ENCODE results near the gene ERMARD. TPM values are rescaled to one million over a fixed set of nuclear protein-coding genes. Genes with fewer than 3 reads are reported as not detected.

Gene ERMARD
- total and polyA plus RNA-seq, 2 donors (not counting 1 experiment from before 2014, with no cell fraction given): 22.0 to 32.5 TPM

- DNase-seq (ENCODE audit: low read depth in 2 of 2): no peak
- Histone ChIP-seq H3K4me3 (replicated peaks in 1 of 4; ENCODE audit: control extremely low read depth in 1 of 4, insufficient read depth in 1 of 4, low read depth in 3 of 4, low read length in 4 of 4) (no peak overlapping the region), H3K9me3 (ENCODE audit: control insufficient read depth, insufficient read depth, low read depth, low read length) (no peaks in the 10 kb centered on the region), H3K9ac (ENCODE audit: insufficient read depth, low read length) (no peak overlapping the region), H3K4me2 (ENCODE audit: extremely low read depth, insufficient read depth, low read length) (no peak overlapping the region), H3K79me2 (ENCODE audit: control insufficient read depth, insufficient read depth, low read length) (no peaks in the 10 kb centered on the region), H3K36me3 (ENCODE audit: control insufficient read depth, insufficient read depth, low read length) (no peaks in the 10 kb centered on the region), H2AFZ (ENCODE audit: low read length) (no peak overlapping the region), H4K20me1 (ENCODE audit: control insufficient read depth, extremely low read depth, insufficient read depth, low read length) (no peaks in the 10 kb centered on the region), H3K27me3 (ENCODE audit: control insufficient read depth, insufficient read depth, low read length) (no peaks in the 10 kb centered on the region), H3K27ac (ENCODE audit: insufficient read depth, low read length) (no peak overlapping the region), H3K4me1 (ENCODE audit: control insufficient read depth, extremely low read depth, insufficient read depth, low read length) (no peaks in the 10 kb centered on the region)
- TF ChIP-seq CTCF (conservative IDR thresholded peaks at IDR 0.05 in 1 of 2, IDR thresholded peaks at IDR 0.05 in 1 of 2; ENCODE audit: low read depth in 1 of 2, low read length in 2 of 2) (no peak), EZH2 (IDR thresholded peaks at IDR 0.05; ENCODE audit: low read length, missing control alignments) (no peak)
These were observed 51.9 kb downstream of the ERMARD start for GRCh38 chr6:169803271-169803811.

- Histone ChIP-seq H2AFZ (ENCODE audit: low read length) (no peak overlapping the region), H3K27ac (ENCODE audit: insufficient read depth, low read length) (no peak overlapping the region), H3K79me2 (ENCODE audit: control insufficient read depth, insufficient read depth, low read length) (no peaks in the 10 kb centered on the region), H3K4me3 (replicated peaks in 1 of 4; ENCODE audit: control extremely low read depth in 1 of 4, insufficient read depth in 1 of 4, low read depth in 3 of 4, low read length in 4 of 4) (no peak overlapping the region), H3K4me1 (ENCODE audit: control insufficient read depth, extremely low read depth, insufficient read depth, low read length) (no peaks in the 10 kb centered on the region), H3K9ac (ENCODE audit: insufficient read depth, low read length) (no peak overlapping the region), H3K36me3 (ENCODE audit: control insufficient read depth, insufficient read depth, low read length) (no peaks in the 10 kb centered on the region), H3K4me2 (ENCODE audit: extremely low read depth, insufficient read depth, low read length) (no peak overlapping the region), H3K27me3 (ENCODE audit: control insufficient read depth, insufficient read depth, low read length) (no peaks in the 10 kb centered on the region), H3K9me3 (ENCODE audit: control insufficient read depth, insufficient read depth, low read depth, low read length) (no peaks in the 10 kb centered on the region), H4K20me1 (ENCODE audit: control insufficient read depth, extremely low read depth, insufficient read depth, low read length) (no peaks in the 10 kb centered on the region)
- no peak for TF ChIP-seq EZH2 (IDR thresholded peaks at IDR 0.05; ENCODE audit: low read length, missing control alignments)
- DNase-seq (ENCODE audit: low read depth in 2 of 2): no peak
These were observed 52.5 kb downstream of the ERMARD start for GRCh38 chr6:169803816-169804340.

- Histone ChIP-seq H2AFZ (ENCODE audit: low read length) (no peak overlapping the region), H3K4me2 (ENCODE audit: extremely low read depth, insufficient read depth, low read length) (no peak overlapping the region), H3K27me3 (ENCODE audit: control insufficient read depth, insufficient read depth, low read length) (no peaks in the 10 kb centered on the region), H3K4me3 (replicated peaks in 1 of 4; ENCODE audit: control extremely low read depth in 1 of 4, insufficient read depth in 1 of 4, low read depth in 3 of 4, low read length in 4 of 4) (no peak overlapping the region), H3K9ac (ENCODE audit: insufficient read depth, low read length) (no peak overlapping the region), H3K36me3 (ENCODE audit: control insufficient read depth, insufficient read depth, low read length) (no peaks in the 10 kb centered on the region), H4K20me1 (ENCODE audit: control insufficient read depth, extremely low read depth, insufficient read depth, low read length) (no peaks in the 10 kb centered on the region), H3K27ac (ENCODE audit: insufficient read depth, low read length) (no peak overlapping the region), H3K4me1 (ENCODE audit: control insufficient read depth, extremely low read depth, insufficient read depth, low read length) (no peaks in the 10 kb centered on the region), H3K79me2 (ENCODE audit: control insufficient read depth, insufficient read depth, low read length) (no peaks in the 10 kb centered on the region), H3K9me3 (ENCODE audit: control insufficient read depth, insufficient read depth, low read depth, low read length) (no peaks in the 10 kb centered on the region)
- no peak for DNase-seq (ENCODE audit: low read depth in 2 of 2)
- no peak for TF ChIP-seq CTCF (conservative IDR thresholded peaks at IDR 0.05 in 1 of 2, IDR thresholded peaks at IDR 0.05 in 1 of 2; ENCODE audit: low read depth in 1 of 2, low read length in 2 of 2)
- no peak for TF ChIP-seq EZH2 (IDR thresholded peaks at IDR 0.05; ENCODE audit: low read length, missing control alignments)
These were observed 53.0 kb downstream of the ERMARD start for GRCh38 chr6:169804427-169804826.
